ENCODE results near the gene TMBIM4.
"Not testable (repeated sequence)": the region's sequence is repeated elsewhere in the genome, so short reads cannot be mapped to it uniquely, and the experiment has no call there.

The TMBIM4 gene, protein sequence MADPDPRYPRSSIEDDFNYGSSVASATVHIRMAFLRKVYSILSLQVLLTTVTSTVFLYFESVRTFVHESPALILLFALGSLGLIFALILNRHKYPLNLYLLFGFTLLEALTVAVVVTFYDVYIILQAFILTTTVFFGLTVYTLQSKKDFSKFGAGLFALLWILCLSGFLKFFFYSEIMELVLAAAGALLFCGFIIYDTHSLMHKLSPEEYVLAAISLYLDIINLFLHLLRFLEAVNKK

GRCh38 chr12:66169221-66170170 lies at the start of gene TMBIM4:
Gene TMBIM4 (minus strand): TSS chr12:66169996. CDS start chr12:66169951, 45 bp downstream.
- DNase-seq (ENCODE audit: low read depth, low spot score): peak; percentile 94

- DNase-seq (ENCODE audit: low read depth, low spot score): no peak
These were observed 47.6 kb upstream of the TMBIM4 start for GRCh38 chr12:66217342-66217917.

DNA sequence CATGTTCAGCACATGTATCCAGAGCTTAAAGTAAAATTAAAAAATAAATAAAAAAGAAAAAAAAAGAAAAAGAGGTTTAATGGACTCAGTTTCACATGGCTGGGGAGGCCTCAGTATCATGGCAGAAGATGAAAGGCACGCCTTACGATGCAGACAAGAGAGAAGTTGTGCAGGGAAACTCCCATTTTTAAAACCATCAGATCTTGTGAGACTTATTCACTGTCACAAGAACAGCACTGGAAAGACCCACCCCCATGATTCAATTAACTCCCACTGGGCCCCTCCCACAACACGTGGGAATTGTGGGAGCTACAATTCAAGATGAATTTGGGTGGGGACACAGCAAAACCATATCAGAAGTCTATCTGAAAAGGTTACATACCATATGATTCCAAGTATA lies 43.2 kb upstream of the TMBIM4 start:
- not testable (repeated sequence) for DNase-seq (ENCODE audit: low read depth, low spot score)

- not testable (repeated sequence) for DNase-seq (ENCODE audit: low read depth, low spot score)
These were observed 41.8 kb upstream of the TMBIM4 start for GRCh38 chr12:66211573-66211972.

GRCh38 chr12:66210840-66211239 lies 41.0 kb upstream of the TMBIM4 start:
- DNase-seq (ENCODE audit: low read depth, low spot score): no peak

DNA sequence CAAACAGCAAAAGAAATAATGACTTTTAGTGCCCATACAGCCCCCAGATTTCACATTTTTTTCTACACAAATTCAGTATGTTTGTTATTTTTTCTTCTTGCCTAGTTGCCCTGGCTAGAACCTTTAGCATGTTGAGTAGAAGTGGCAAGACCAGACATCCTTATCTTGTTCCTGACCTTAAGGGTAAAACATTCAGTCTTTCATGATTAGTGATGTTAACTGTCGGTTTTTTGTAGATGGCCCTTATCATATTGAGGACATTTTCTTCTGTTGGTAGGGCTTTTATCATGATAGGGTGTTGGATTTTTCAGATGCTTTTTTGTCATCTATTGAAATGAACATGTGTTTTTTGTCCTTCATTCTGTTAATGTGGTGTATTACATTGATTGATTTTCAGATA lies 36.3 kb upstream of the TMBIM4 start:
- DNase-seq (ENCODE audit: low read depth, low spot score): no peak

DNA sequence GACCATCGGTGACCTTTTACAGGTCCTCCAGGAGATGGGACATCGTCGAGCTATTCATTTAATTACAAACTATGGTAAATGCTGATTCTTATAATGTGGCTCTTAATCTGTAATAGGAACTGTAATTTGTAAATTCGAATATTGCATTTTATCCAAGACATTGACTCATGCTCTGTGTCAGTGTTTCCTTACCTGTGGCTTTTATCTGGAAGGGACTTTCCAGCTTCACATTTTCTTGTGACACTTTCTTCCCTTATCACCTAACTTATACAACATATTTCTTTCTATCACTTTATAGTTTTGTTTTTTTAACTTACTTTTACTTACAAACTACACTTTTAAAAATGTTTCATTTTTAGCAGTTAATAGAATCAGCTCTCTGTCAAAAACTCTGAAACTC lies 34.0 kb upstream of the TMBIM4 start:
- DNase-seq (ENCODE audit: low read depth, low spot score): no peak

DNA sequence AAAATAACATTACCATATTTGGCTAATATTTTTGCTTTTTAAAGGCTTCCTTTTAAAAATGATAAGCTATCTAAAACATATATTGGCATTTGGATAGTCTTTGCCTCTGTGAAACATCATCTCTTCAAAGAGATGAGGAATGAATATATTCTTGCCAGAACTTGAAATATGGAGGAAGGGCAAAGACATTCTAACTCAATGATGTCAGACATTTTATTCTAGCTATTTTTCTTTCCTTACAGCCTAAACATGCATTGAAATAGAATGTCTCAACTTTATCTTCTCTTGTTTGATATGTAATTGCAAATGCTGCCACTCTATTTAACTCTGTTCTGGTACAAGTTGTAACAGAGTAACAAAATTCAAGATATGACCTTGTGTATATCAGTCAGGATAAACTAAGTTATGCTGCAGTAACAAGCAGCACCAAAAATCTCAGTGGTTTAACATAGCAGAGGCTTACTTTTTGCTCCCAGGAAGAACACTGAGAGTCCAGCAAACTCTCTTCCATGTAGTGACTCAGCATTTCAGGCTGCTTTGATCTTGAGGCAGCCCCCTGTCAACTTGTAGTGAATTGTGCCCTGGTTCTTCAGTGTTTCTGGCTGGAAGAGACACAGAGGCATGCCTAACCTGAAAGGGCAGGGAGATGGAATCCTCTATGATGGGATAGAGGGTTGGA lies 30.2 kb upstream of the TMBIM4 start:
- DNase-seq (ENCODE audit: low read depth, low spot score): peak; percentile 4

GRCh38 chr12:66199141-66199540 lies 29.3 kb upstream of the TMBIM4 start:
- DNase-seq (ENCODE audit: low read depth, low spot score): no peak

DNA sequence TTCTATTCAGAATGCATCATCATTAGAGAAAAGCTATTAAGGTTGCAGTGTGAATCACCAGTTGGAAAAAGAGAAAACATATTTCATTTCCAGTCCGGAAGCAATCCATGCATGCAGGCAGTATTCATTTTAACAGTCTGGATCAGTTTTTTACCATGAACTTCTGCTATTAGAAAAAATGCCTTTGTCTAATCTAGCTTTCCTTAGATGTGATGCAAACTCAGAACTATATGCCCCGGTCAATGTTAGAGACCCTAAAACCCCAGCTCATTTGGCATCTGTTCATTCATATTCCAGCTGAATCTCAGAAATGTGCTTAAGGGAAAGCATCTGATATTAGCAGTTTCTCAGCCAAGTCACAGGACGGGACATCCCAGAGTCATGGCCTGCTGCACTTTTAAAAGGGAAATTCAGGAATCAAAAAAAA lies 27.7 kb upstream of the TMBIM4 start:
- no peak for DNase-seq (ENCODE audit: low read depth, low spot score)

- DNase-seq (ENCODE audit: low read depth, low spot score): no peak
These were observed 27.0 kb upstream of the TMBIM4 start for GRCh38 chr12:66196806-66197205.

GRCh38 chr12:66195242-66195641 lies 25.4 kb upstream of the TMBIM4 start:
- DNase-seq (ENCODE audit: low read depth, low spot score): no peak

DNA sequence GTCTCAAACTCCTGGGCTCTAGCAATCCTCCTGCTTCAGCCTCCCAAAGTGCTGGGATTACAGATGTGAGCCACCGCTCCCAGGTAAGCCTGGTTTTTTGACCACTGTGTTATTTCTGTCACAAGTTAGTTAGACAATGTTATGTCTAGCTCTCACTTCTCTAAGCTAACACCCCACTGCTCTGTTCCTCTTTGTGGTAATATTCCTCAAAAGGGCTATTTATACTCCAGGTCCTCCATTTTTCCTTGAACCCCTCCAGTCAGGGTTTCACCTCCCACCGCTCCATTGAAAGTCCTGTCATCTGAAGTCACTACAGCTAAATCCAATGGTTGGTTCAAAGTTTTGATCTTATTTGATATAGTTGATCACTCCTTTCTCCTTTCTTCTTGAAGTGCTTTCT lies 24.3 kb upstream of the TMBIM4 start:
- DNase-seq (ENCODE audit: low read depth, low spot score): no peak

DNA sequence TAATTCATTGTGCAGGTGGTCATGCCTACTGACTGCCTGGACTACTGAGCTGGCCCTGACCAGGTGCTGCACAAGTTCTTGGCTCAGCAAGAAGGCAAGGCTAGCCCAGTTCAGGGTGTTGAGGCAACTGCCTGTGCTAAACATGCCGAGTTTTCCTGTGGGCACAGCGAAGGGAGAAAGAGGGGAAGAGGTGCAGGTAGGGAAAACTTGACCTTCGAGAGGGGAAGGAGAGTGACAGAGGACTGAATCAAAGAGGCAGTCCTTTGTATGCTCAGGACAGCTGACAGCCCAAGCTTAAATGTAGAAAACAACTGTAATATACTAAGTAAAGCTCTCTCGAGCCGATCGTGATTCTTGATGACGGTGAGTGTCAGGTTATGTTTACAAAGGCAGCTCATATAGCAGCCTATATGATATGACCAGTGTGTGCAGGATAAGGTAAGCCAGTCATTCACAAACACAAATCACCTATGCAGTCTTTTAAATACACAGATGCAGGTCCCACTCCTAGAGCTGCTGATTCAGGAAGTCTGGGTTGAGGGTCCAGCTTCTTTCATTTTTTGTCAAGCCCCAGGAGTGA lies 21.8 kb upstream of the TMBIM4 start:
- DNase-seq (ENCODE audit: low read depth, low spot score): no peak

- no peak for DNase-seq (ENCODE audit: low read depth, low spot score)
These were observed 20.9 kb upstream of the TMBIM4 start for GRCh38 chr12:66190519-66191370.

- no peak for DNase-seq (ENCODE audit: low read depth, low spot score)
These were observed 20.1 kb upstream of the TMBIM4 start for GRCh38 chr12:66189889-66190288.

GRCh38 chr12:66189486-66189843 lies 19.7 kb upstream of the TMBIM4 start:
- peak; percentile 9 for DNase-seq (ENCODE audit: low read depth, low spot score)

DNA sequence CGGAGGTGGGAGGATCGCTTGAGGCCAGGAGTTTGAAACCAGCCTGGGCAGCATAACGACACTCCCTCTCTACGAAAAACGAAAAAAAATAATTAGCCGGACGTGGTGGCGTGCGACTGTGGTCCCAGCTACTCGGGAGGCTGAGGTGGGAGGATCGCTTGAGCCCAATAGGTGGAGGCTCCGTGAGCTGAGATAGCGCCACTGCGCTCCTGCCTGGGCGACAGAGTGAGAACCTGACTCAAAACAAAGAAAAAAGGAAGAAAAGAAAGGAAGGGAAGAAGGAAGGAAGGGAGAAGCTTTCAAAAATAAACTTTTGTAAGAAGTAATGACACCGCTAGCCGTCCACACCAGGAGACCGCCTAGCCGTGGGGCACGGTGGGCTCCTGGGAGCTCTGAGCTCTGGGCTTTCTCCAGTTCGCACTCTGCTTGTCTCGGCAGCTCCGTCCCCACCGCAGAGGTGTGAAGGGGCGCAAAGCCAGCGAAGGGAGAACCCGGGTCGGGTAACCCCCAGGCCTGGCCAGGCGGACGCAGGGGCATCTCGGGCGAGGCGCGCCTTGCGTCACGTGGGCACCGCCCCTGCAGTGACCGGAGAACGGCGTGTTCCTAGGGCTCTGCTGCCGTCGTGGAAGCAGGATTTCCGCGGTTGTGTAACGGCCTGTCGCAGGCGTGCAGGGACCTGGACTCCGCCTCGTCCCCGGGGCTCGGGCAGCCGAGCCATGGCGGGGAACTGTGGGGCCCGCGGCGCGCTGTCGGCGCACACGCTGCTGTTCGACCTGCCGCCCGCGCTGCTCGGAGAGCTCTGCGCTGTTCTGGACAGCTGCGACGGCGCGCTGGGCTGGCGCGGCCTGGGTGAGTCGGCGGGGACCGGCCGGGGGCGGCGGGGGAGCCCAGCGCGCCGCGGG lies 19.0 kb upstream of the TMBIM4 start, which contains the start of gene IRAK3:
Gene IRAK3 (plus strand): TSS at position 631 of the 902 bp plus-strand sequence. CDS start 86 bp downstream, at position 717.
- peak; percentile 53 for DNase-seq (ENCODE audit: low read depth, low spot score)

DNA sequence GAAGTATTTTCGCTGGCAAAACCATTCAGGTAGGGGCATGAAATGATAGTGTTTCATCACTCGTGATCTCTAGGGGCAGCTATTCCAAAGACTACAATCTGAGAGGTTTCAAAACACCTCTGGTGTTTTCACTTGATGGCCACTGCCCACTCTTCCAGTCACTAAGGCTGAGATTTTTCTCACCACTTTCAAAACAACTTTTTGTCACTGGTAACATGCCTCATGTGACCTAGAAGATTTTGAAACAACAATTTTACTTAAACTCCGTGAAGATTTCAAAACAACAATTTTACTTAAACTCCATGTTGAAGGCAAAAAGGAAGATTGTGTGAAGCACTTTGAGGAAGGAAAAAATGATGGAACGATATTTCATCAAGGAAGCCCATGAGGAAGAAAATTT lies 18.0 kb upstream of the TMBIM4 start:
- no peak for DNase-seq (ENCODE audit: low read depth, low spot score)
